Measurements from ENCODE around the gene AGBL1.

Gene AGBL1

GRCh38 chr15:86609275-86609674 is 529.6 kb downstream of the AGBL1 start:
- TF ChIP-seq CTCF (IDR thresholded peaks at IDR 0.05; ENCODE audit: insufficient read depth, missing control alignments) = no peak
- FAIRE-seq (no peak), DNase-seq (ENCODE audit: insufficient read length, low spot score) (no peak)

- FAIRE-seq = no peak
- DNase-seq (ENCODE audit: insufficient read length, low spot score) = no peak
- no peak for TF ChIP-seq CTCF (IDR thresholded peaks at IDR 0.05; ENCODE audit: insufficient read depth, missing control alignments)
Measured at GRCh38 chr15:86610038-86610437, 530.4 kb downstream of the AGBL1 start.

GRCh38 chr15:86611417-86612040 is 531.9 kb downstream of the AGBL1 start:
- no peak for TF ChIP-seq CTCF (IDR thresholded peaks at IDR 0.05; ENCODE audit: insufficient read depth, missing control alignments)
- DNase-seq (ENCODE audit: insufficient read length, low spot score) (no peak), FAIRE-seq (no peak)

GRCh38 chr15:86615411-86615810 is 535.7 kb downstream of the AGBL1 start:
- no peak for DNase-seq (ENCODE audit: insufficient read length, low spot score)
- FAIRE-seq = no peak
- TF ChIP-seq CTCF (IDR thresholded peaks at IDR 0.05; ENCODE audit: insufficient read depth, missing control alignments) = no peak

- TF ChIP-seq CTCF (IDR thresholded peaks at IDR 0.05; ENCODE audit: insufficient read depth, missing control alignments) = no peak
- FAIRE-seq (no peak), DNase-seq (ENCODE audit: insufficient read length, low spot score) (no peak)
Measured at GRCh38 chr15:86615816-86616215, 536.1 kb downstream of the AGBL1 start.

GRCh38 chr15:86616771-86617170 is 537.1 kb downstream of the AGBL1 start:
- TF ChIP-seq CTCF (IDR thresholded peaks at IDR 0.05; ENCODE audit: insufficient read depth, missing control alignments) = no peak
- DNase-seq (ENCODE audit: insufficient read length, low spot score) (no peak), FAIRE-seq (no peak)

GRCh38 chr15:86620157-86620556 is 540.5 kb downstream of the AGBL1 start:
- FAIRE-seq (no peak), DNase-seq (ENCODE audit: insufficient read length, low spot score) (no peak)
- TF ChIP-seq CTCF (IDR thresholded peaks at IDR 0.05; ENCODE audit: insufficient read depth, missing control alignments) = no peak
